NCI-H524 treated with DMSO at 0.1 percent for 48 hours (cell line): Measurements from ENCODE around the gene RMDN2.
"Not testable (repeated sequence)": the region's sequence is repeated elsewhere in the genome, so short reads cannot be mapped to it uniquely, and the experiment has no call there.

ENCODE experiments used
- DNase-seq: peaks from one replicate; lab custom pipeline; 2025; lab: John Stamatoyannopoulos, UW

RMDN2 gene

GRCh38 chr2:37932873-37933272 is 7.8 kb downstream of the RMDN2 start:
- DNase-seq = not testable (repeated sequence)

- DNase-seq = no peak
Measured at GRCh38 chr2:37934591-37935513, 9.8 kb downstream of the RMDN2 start.

GRCh38 chr2:37937568-37937967 is 12.5 kb downstream of the RMDN2 start:
- not testable (repeated sequence) for DNase-seq

- DNase-seq = not testable (repeated sequence)
Measured at GRCh38 chr2:37941267-37941666, 16.2 kb downstream of the RMDN2 start.

- DNase-seq = no peak
Measured at GRCh38 chr2:37944268-37944667, 19.2 kb downstream of the RMDN2 start.

- no peak for DNase-seq
Measured at GRCh38 chr2:37947306-37947705, 22.2 kb downstream of the RMDN2 start.

GRCh38 chr2:37962018-37962739 is 37.1 kb downstream of the RMDN2 start:
- peak; percentile 5 for DNase-seq

- DNase-seq = not testable (repeated sequence)
Measured at GRCh38 chr2:37962740-37963121, 37.6 kb downstream of the RMDN2 start.

GRCh38 chr2:37963901-37964300 is 38.8 kb downstream of the RMDN2 start:
- DNase-seq = not testable (repeated sequence)

- no peak for DNase-seq
Measured at GRCh38 chr2:37966326-37966725, 41.2 kb downstream of the RMDN2 start.

GRCh38 chr2:37969731-37970130 is 44.6 kb downstream of the RMDN2 start:
- no peak for DNase-seq

- no peak for DNase-seq
Measured at GRCh38 chr2:37971971-37972370, 46.9 kb downstream of the RMDN2 start.

GRCh38 chr2:37973615-37974353 is 48.7 kb downstream of the RMDN2 start:
- no peak for DNase-seq

GRCh38 chr2:37975808-37976207 is 50.7 kb downstream of the RMDN2 start:
- DNase-seq = no peak

GRCh38 chr2:37976411-37976810 is 51.3 kb downstream of the RMDN2 start:
- no peak for DNase-seq

- DNase-seq = no peak
Measured at GRCh38 chr2:37982147-37982582, 57.1 kb downstream of the RMDN2 start.

GRCh38 chr2:37982847-37983246 is 57.8 kb downstream of the RMDN2 start:
- DNase-seq = no peak

- DNase-seq = no peak
Measured at GRCh38 chr2:37983719-37984118, 58.6 kb downstream of the RMDN2 start.

- no peak for DNase-seq
Measured at GRCh38 chr2:37984176-37984575, 59.1 kb downstream of the RMDN2 start.

GRCh38 chr2:37984589-37984988 is 59.5 kb downstream of the RMDN2 start:
- no peak for DNase-seq

- no peak for DNase-seq
Measured at GRCh38 chr2:37985333-37985732, 60.2 kb downstream of the RMDN2 start.

GRCh38 chr2:37987098-37987775 is 62.1 kb downstream of the RMDN2 start:
- DNase-seq = no peak
